ENCODE measurements around the gene PEX14.

The PEX14 gene

DNA sequence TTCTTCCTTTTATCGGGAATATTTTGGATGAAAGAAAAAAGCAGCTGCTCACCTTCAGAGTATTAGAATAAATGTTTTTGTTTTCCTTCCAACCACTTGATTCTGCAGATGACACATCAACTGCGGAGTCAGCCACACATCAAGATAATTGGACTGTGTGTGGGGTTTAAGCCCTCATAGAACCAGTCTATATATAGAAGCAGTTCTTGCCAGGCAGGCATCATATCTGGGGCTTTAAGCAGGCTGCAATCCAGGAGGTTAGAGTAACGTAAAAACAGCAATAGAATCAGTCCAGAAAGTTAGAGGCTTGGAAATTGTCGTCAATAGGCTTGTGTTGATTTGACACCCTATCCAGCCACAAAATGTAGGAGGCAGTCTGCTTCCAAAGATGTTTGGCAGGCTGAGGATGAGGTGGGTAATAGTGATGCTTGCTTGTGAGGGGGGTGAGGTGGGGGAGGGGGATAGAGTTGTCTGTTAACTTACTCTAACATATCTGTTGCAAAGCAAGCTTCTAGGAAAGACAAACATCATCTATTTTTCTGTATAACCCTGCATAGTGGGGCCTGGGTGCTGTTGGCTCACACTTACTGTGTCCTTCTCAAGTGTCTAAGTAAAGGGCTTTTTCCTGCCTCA is 64.8 kb downstream of the PEX14 start:
- TF ChIP-seq SUZ12 (IDR thresholded peaks at IDR 0.05; ENCODE audit: extremely low read depth, insufficient read depth, insufficient read length) (no peak), ZNF274 (IDR thresholded peaks at IDR 0.05; ENCODE audit: low read depth, low read length) (no peak), YY1 (IDR thresholded peaks at IDR 0.05; ENCODE audit: insufficient read depth, insufficient read length) (no peak)
- no peak for DNase-seq (ENCODE audit: low read depth, low spot score)
- Histone ChIP-seq H3K4me1 (ENCODE audit: insufficient read depth, insufficient read length) (no peaks in the 10 kb centered on the region), H3K27me3 (ENCODE audit: insufficient read depth, insufficient read length) (no peaks in the 10 kb centered on the region), H3K9ac (ENCODE audit: insufficient read length, low read depth) (no peak overlapping the region), H3K9me3 (ENCODE audit: insufficient read depth, low read length) (no peaks in the 10 kb centered on the region), H3K36me3 (ENCODE audit: insufficient read depth, insufficient read length, low read length) (peaks cover 24% of the 10 kb centered on the region), H3K4me3 (ENCODE audit: insufficient read length, low read depth) (no peak overlapping the region)

DNA sequence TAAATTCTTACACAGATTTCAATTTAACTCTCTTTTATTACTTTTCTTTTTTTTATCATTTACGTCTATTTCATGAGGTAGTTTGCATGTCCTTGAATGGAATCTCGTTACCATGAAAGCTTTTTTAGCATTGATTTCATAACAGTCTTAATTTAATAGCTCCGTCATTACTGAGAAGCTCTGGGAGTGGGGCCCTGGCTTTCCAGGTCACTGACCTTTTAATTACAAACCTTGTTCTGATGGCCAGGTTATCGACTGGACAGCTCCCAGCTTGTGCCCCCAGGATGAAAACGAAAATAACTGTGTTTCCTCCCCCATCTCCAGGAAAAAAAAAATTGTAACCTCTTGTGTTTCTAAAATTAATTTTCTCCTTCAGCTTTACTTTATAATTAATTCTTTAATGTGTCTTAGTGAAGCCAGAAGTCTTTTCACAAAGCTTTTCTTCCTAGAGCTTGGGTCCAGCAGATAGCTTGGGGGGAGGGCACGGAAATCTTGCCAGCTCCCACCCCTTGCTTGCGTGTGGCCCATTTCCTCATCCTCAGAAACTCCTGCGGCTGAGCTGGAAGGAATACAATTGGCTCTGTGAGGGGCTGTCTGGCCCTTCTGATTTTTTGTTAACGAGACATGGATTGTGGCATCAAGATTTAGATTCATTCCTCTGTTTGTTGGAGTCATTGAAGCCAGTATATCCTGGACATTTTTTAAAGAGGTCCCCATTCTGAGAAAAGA is 65.7 kb downstream of the PEX14 start:
- H3K9ac ChIP-seq (ENCODE audit: insufficient read length, low read depth): no peak overlapping the region
- TF ChIP-seq YY1 (IDR thresholded peaks at IDR 0.05; ENCODE audit: insufficient read depth, insufficient read length) (no peak), SUZ12 (IDR thresholded peaks at IDR 0.05; ENCODE audit: extremely low read depth, insufficient read depth, insufficient read length) (no peak), ZNF274 (IDR thresholded peaks at IDR 0.05; ENCODE audit: low read depth, low read length) (no peak)
- H3K4me3 ChIP-seq (ENCODE audit: insufficient read length, low read depth): no peak overlapping the region
- no peak for DNase-seq (ENCODE audit: low read depth, low spot score)
- peaks cover 24% of the 10 kb centered on the region for H3K36me3 ChIP-seq (ENCODE audit: insufficient read depth, insufficient read length, low read length)
- no peaks in the 10 kb centered on the region for H3K9me3 ChIP-seq (ENCODE audit: insufficient read depth, low read length)
- no peaks in the 10 kb centered on the region for H3K27me3 ChIP-seq (ENCODE audit: insufficient read depth, insufficient read length)
- no peaks in the 10 kb centered on the region for H3K4me1 ChIP-seq (ENCODE audit: insufficient read depth, insufficient read length)

DNA sequence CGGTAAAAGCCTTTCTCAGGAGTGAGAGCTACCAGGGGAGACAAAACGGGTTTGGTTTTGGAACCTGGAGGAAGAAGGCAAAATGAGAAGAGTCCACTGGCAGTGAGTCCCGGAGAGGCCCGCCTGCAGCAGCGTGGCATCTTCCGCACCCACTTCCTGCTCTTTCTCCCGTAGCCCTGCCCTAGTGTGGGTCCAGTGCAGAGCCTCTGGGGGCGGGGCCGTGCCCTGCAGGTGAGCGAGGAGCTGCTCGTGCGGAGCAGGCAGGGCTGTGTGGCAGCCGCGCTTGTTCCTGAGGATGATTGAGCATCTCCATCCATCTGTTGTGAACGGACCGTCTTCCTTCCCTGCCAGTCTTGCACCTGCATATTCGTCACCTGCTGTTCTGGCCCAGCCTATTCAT is 66.5 kb downstream of the PEX14 start:
- no peak for TF ChIP-seq YY1 (IDR thresholded peaks at IDR 0.05; ENCODE audit: insufficient read depth, insufficient read length)
- no peak for TF ChIP-seq ZNF274 (IDR thresholded peaks at IDR 0.05; ENCODE audit: low read depth, low read length)
- no peak for TF ChIP-seq SUZ12 (IDR thresholded peaks at IDR 0.05; ENCODE audit: extremely low read depth, insufficient read depth, insufficient read length)
- H3K9me3 ChIP-seq (ENCODE audit: insufficient read depth, low read length): no peaks in the 10 kb centered on the region
- no peaks in the 10 kb centered on the region for H3K27me3 ChIP-seq (ENCODE audit: insufficient read depth, insufficient read length)
- peaks cover 22% of the 10 kb centered on the region for H3K36me3 ChIP-seq (ENCODE audit: insufficient read depth, insufficient read length, low read length)
- DNase-seq (ENCODE audit: low read depth, low spot score): no peak
- H3K9ac ChIP-seq (ENCODE audit: insufficient read length, low read depth): no peak overlapping the region
- no peak overlapping the region for H3K4me3 ChIP-seq (ENCODE audit: insufficient read length, low read depth)
- H3K4me1 ChIP-seq (ENCODE audit: insufficient read depth, insufficient read length): no peaks in the 10 kb centered on the region

DNA sequence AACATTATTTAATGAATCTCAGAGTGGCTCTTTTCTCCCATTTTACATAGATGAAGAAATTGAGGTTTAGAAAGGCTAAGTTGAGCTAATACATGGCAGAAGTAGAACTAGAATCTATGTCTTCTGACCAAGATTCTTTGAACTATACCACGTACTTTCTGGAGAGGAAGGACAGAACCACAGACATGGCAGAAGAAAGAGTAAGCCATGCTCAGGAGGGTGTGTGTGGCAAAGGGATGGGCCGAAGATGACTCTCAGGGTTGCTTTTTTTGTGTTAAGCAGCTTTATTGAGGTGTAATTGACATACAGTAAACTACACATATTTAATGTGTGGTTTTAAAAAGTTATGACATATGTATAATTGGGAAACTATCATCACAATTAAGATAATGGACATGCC is 69.5 kb downstream of the PEX14 start:
- DNase-seq (ENCODE audit: low read depth, low spot score): no peak
- Histone ChIP-seq H3K9ac (ENCODE audit: insufficient read length, low read depth) (no peak overlapping the region), H3K9me3 (ENCODE audit: insufficient read depth, low read length) (no peaks in the 10 kb centered on the region), H3K36me3 (ENCODE audit: insufficient read depth, insufficient read length, low read length) (peaks cover 12% of the 10 kb centered on the region), H3K4me3 (ENCODE audit: insufficient read length, low read depth) (no peak overlapping the region), H3K27me3 (ENCODE audit: insufficient read depth, insufficient read length) (no peaks in the 10 kb centered on the region), H3K4me1 (ENCODE audit: insufficient read depth, insufficient read length) (no peaks in the 10 kb centered on the region)
- no peak for TF ChIP-seq SUZ12 (IDR thresholded peaks at IDR 0.05; ENCODE audit: extremely low read depth, insufficient read depth, insufficient read length)
- TF ChIP-seq ZNF274 (IDR thresholded peaks at IDR 0.05; ENCODE audit: low read depth, low read length): no peak
- no peak for TF ChIP-seq YY1 (IDR thresholded peaks at IDR 0.05; ENCODE audit: insufficient read depth, insufficient read length)

DNA sequence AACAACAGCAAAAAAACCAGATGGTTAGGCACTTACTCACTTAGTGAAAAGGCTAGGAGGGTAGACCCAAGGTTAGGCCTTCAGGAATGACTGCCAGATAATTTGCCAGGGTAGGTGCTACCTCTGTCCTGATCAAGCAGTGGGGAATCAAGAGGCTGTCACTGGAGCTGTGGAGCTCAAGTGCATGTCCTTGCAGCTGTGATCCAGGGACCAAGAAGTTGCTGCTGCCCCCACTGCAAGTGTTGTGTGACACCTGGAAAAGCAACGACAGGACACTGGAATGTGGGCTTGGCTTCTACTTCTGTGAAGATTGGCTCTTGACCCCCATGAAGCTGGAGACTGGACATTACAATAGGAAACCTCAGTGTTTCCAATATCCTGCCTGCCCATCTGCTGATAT is 72.1 kb downstream of the PEX14 start:
- peaks cover 2% of the 10 kb centered on the region for H3K36me3 ChIP-seq (ENCODE audit: insufficient read depth, insufficient read length, low read length)
- no peaks in the 10 kb centered on the region for H3K27me3 ChIP-seq (ENCODE audit: insufficient read depth, insufficient read length)
- H3K9ac ChIP-seq (ENCODE audit: insufficient read length, low read depth): no peak overlapping the region
- TF ChIP-seq ZNF274 (IDR thresholded peaks at IDR 0.05; ENCODE audit: low read depth, low read length) (no peak), YY1 (IDR thresholded peaks at IDR 0.05; ENCODE audit: insufficient read depth, insufficient read length) (no peak), SUZ12 (IDR thresholded peaks at IDR 0.05; ENCODE audit: extremely low read depth, insufficient read depth, insufficient read length) (no peak)
- no peak for DNase-seq (ENCODE audit: low read depth, low spot score)
- H3K4me3 ChIP-seq (ENCODE audit: insufficient read length, low read depth): no peak overlapping the region
- no peaks in the 10 kb centered on the region for H3K4me1 ChIP-seq (ENCODE audit: insufficient read depth, insufficient read length)
- H3K9me3 ChIP-seq (ENCODE audit: insufficient read depth, low read length): no peaks in the 10 kb centered on the region

DNA sequence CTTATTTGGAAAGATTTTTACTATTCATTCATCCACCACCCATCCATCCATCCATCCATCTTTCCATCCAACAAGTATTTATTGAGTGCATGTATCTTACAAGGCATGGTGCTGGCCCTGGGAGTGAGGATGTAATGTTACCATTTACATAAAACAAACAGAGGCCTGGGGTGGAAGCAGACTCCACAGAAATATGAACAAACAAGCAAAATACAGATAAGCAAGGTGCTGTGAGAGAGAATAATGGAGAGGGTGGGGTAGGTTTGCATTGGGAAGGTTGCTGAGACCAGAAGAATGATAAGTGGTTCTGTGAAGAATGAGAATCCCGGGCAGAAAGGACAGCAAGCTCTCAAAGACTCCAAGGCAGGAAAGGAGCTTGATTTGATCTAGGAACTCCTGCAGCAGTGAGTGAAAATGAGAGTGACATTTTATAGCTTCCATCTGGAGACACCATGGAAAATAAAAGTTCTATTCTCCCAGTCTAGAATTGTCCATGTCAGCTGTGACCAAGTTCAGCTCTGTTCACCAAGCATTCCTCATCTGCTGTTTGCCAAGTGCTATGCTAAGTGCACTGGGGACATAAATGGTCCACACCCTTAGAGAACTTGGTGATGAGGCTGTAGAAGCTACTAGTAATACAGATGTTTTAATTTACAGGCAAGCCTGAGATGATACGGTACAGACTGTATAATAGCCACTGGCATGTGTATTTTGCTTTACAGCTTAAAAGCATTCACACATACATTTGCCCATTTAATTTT is 75.3 kb downstream of the PEX14 start:
- Histone ChIP-seq H3K9me3 (ENCODE audit: insufficient read depth, low read length) (no peaks in the 10 kb centered on the region), H3K4me3 (ENCODE audit: insufficient read length, low read depth) (no peak overlapping the region), H3K4me1 (ENCODE audit: insufficient read depth, insufficient read length) (peaks cover 4% of the 10 kb centered on the region), H3K36me3 (ENCODE audit: insufficient read depth, insufficient read length, low read length) (no peaks in the 10 kb centered on the region), H3K27me3 (ENCODE audit: insufficient read depth, insufficient read length) (no peaks in the 10 kb centered on the region), H3K9ac (ENCODE audit: insufficient read length, low read depth) (no peak overlapping the region)
- DNase-seq (ENCODE audit: low read depth, low spot score): no peak
- no peak for TF ChIP-seq YY1 (IDR thresholded peaks at IDR 0.05; ENCODE audit: insufficient read depth, insufficient read length)
- no peak for TF ChIP-seq ZNF274 (IDR thresholded peaks at IDR 0.05; ENCODE audit: low read depth, low read length)
- no peak for TF ChIP-seq SUZ12 (IDR thresholded peaks at IDR 0.05; ENCODE audit: extremely low read depth, insufficient read depth, insufficient read length)

DNA sequence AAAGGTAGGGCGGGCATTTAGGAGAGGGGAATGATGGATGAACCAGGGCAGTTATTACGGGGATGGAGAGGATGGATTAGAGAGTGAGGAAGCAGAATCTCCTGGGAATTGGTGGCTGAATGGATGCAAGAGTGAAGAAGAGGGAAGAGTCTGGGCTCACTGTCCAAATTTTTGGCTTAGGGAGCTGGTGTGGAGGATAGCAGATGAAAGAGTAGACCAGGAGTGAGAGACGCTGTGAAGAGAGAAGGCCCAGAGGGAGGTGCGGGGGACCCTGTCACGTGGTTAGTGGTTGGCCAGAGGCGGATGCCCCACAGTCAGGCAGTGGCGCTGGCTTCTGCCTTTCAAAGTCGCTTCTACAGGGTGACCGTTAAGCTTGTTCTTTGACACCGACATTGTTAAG is 78.4 kb downstream of the PEX14 start:
- TF ChIP-seq YY1 (IDR thresholded peaks at IDR 0.05; ENCODE audit: insufficient read depth, insufficient read length) (no peak), SUZ12 (IDR thresholded peaks at IDR 0.05; ENCODE audit: extremely low read depth, insufficient read depth, insufficient read length) (no peak), ZNF274 (IDR thresholded peaks at IDR 0.05; ENCODE audit: low read depth, low read length) (no peak)

More for the DNA sequence above, 78.4 kb downstream of the PEX14 start:
- Histone ChIP-seq H3K9me3 (ENCODE audit: insufficient read depth, low read length) (no peaks in the 10 kb centered on the region), H3K4me3 (ENCODE audit: insufficient read length, low read depth) (no peak overlapping the region), H3K4me1 (ENCODE audit: insufficient read depth, insufficient read length) (peaks cover 8% of the 10 kb centered on the region), H3K36me3 (ENCODE audit: insufficient read depth, insufficient read length, low read length) (no peaks in the 10 kb centered on the region), H3K27me3 (ENCODE audit: insufficient read depth, insufficient read length) (no peaks in the 10 kb centered on the region), H3K9ac (ENCODE audit: insufficient read length, low read depth) (no peak overlapping the region)
- no peak for DNase-seq (ENCODE audit: low read depth, low spot score)

Data from NT2/D1 (cell line).